ENCODE results near the gene PALMD. TPM values are rescaled to one million over a fixed set of nuclear protein-coding genes. Genes with fewer than 3 reads are reported as not detected.

Gene PALMD
- total RNA-seq, 1 donor from 2014 or later = not detected

DNA sequence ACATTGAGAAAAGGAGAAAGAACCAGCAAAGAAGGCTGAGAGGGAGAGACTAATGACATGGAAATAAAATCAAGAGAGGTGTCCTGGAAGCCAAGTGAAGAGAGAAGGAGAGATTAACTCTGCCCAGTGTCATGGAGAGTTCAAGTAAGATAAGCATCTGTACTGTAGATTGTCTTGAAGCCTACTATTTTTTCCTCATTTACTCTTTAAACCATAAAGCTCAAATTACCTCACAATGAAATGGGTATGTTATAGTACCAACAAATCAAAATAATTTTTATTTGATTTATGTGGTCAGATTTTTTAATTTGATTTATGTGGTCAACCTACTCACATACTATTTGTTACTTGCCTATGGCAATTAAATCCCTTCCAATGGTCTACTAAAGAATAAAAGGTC lies 5.2 kb upstream of the PALMD start:
- peaks cover 11% of the 10 kb centered on the region for H3K4me1 ChIP-seq
- H4K20me1 ChIP-seq (ENCODE audit: low read depth) = no peaks in the 10 kb centered on the region
- H2AFZ ChIP-seq (replicated peaks) = no peak overlapping the region
- H3K9me3 ChIP-seq (ENCODE audit: low read depth) = no peaks in the 10 kb centered on the region
- no peaks in the 10 kb centered on the region for H3K36me3 ChIP-seq
- Mint-ChIP-seq H3K4me3 (no peak overlapping the region), H3K9me3 (no peaks in the 10 kb centered on the region), H3K4me1 (peaks cover 10% of the 10 kb centered on the region), H3K36me3 (no peaks in the 10 kb centered on the region), H3K27me3 (ENCODE audit: insufficient read depth, low read depth) (peaks cover 2% of the 10 kb centered on the region), H3K27ac (no peak overlapping the region)
- H3K4me3 ChIP-seq = no peak overlapping the region
- H3K9ac ChIP-seq = no peak overlapping the region
- H3F3A ChIP-seq (ENCODE audit: low read depth) = no peaks in the 10 kb centered on the region
- H3K79me2 ChIP-seq (ENCODE audit: low read depth) = no peaks in the 10 kb centered on the region
- DNase-seq (ENCODE audit: low spot score) = no peak
- no peaks in the 10 kb centered on the region for H3K27me3 ChIP-seq
- H3K4me2 ChIP-seq = no peak overlapping the region
- TF ChIP-seq EZH2phosphoT487 (IDR thresholded peaks at IDR 0.05) (no peak), EZH2 (IDR thresholded peaks at IDR 0.05) (no peak)
- TF ChIP-seq, protein P1, sequence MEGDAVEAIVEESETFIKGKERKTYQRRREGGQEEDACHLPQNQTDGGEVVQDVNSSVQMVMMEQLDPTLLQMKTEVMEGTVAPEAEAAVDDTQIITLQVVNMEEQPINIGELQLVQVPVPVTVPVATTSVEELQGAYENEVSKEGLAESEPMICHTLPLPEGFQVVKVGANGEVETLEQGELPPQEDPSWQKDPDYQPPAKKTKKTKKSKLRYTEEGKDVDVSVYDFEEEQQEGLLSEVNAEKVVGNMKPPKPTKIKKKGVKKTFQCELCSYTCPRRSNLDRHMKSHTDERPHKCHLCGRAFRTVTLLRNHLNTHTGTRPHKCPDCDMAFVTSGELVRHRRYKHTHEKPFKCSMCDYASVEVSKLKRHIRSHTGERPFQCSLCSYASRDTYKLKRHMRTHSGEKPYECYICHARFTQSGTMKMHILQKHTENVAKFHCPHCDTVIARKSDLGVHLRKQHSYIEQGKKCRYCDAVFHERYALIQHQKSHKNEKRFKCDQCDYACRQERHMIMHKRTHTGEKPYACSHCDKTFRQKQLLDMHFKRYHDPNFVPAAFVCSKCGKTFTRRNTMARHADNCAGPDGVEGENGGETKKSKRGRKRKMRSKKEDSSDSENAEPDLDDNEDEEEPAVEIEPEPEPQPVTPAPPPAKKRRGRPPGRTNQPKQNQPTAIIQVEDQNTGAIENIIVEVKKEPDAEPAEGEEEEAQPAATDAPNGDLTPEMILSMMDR (IDR thresholded peaks at IDR 0.05) = no peak
- no peak overlapping the region for H3K27ac ChIP-seq

DNA sequence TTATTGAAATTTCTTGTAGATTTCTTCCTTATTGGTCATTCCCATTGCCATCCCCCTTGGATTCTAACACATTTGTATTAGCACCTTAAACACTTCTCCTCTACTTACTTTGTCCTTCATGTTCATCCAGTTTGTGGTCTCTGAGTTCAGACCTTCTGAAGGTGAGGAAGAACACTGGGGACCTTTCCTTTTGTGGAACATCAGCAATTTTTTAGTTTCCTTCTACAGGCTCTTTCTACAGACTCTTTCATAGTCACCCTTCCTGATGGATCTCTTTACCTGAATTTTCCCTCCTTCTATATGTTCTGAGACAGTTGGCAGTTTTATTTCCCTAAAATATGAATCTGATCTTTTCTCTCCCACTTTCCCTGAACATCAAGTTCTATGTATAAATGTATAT lies 4.4 kb upstream of the PALMD start:
- no peak overlapping the region for H3K4me3 Mint-ChIP-seq
- TF ChIP-seq EZH2 (IDR thresholded peaks at IDR 0.05) (no peak), EZH2phosphoT487 (IDR thresholded peaks at IDR 0.05) (no peak)
- TF ChIP-seq, protein P1 (IDR thresholded peaks at IDR 0.05) = no peak
- Histone ChIP-seq H4K20me1 (ENCODE audit: low read depth) (no peaks in the 10 kb centered on the region), H3K4me2 (no peak overlapping the region), H3K27me3 (no peaks in the 10 kb centered on the region), H3K4me3 (no peak overlapping the region), H3F3A (ENCODE audit: low read depth) (no peaks in the 10 kb centered on the region), H3K9ac (no peak overlapping the region), H3K36me3 (no peaks in the 10 kb centered on the region), H3K27ac (no peak overlapping the region), H3K9me3 (ENCODE audit: low read depth) (no peaks in the 10 kb centered on the region), H3K79me2 (ENCODE audit: low read depth) (no peaks in the 10 kb centered on the region), H2AFZ (replicated peaks) (no peak overlapping the region), H3K4me1 (peaks cover 17% of the 10 kb centered on the region)
- DNase-seq (ENCODE audit: low spot score) = no peak
- no peaks in the 10 kb centered on the region for H3K36me3 Mint-ChIP-seq
- H3K27ac Mint-ChIP-seq = no peak overlapping the region
- H3K27me3 Mint-ChIP-seq (ENCODE audit: insufficient read depth, low read depth) = peaks cover 3% of the 10 kb centered on the region
- H3K4me1 Mint-ChIP-seq = peaks cover 18% of the 10 kb centered on the region
- no peaks in the 10 kb centered on the region for H3K9me3 Mint-ChIP-seq

DNA sequence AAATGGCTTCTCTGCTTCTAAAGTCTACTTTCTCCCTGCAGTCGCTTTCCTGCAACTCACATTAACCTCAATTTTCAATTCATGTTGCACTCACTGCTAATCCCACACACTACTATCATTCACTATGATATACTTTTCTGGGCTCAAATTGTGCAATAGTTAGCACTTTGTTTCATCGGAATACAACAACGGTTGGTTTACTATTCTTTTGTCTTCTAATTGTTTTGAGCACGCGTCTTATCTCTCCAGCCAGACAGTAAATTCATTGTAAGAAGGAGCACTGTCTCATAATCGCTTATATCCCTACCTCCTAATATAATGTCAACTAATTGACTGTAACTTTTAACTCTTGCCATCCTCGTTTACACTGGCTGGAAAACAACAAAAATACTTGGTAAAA lies 3.9 kb upstream of the PALMD start:
- DNase-seq (ENCODE audit: low spot score) = no peak
- peaks cover 3% of the 10 kb centered on the region for H3K27me3 Mint-ChIP-seq (ENCODE audit: insufficient read depth, low read depth)
- TF ChIP-seq, protein P1 (IDR thresholded peaks at IDR 0.05) = no peak
- TF ChIP-seq EZH2 (IDR thresholded peaks at IDR 0.05) (no peak), EZH2phosphoT487 (IDR thresholded peaks at IDR 0.05) (no peak)
- H3K4me1 Mint-ChIP-seq = peaks cover 23% of the 10 kb centered on the region
- H3K9me3 Mint-ChIP-seq = no peaks in the 10 kb centered on the region
- Histone ChIP-seq H3K4me2 (no peak overlapping the region), H3K27me3 (no peaks in the 10 kb centered on the region), H4K20me1 (ENCODE audit: low read depth) (no peaks in the 10 kb centered on the region), H3F3A (ENCODE audit: low read depth) (no peaks in the 10 kb centered on the region), H3K27ac (no peak overlapping the region), H3K4me1 (peaks cover 22% of the 10 kb centered on the region), H3K9ac (no peak overlapping the region), H3K79me2 (ENCODE audit: low read depth) (no peaks in the 10 kb centered on the region), H2AFZ (replicated peaks) (no peak overlapping the region), H3K9me3 (ENCODE audit: low read depth) (no peaks in the 10 kb centered on the region), H3K36me3 (no peaks in the 10 kb centered on the region), H3K4me3 (no peak overlapping the region)
- no peak overlapping the region for H3K4me3 Mint-ChIP-seq
- H3K27ac Mint-ChIP-seq = no peak overlapping the region
- no peaks in the 10 kb centered on the region for H3K36me3 Mint-ChIP-seq

Measured in neural progenitor cell (in vitro differentiated cells).